Vagina (tissue), 2 donors: ENCODE data around the gene ADAP2. TPM values are rescaled to one million over a fixed set of nuclear protein-coding genes. Genes with fewer than 3 reads are reported as not detected.
"Not testable (repeated sequence)": the region's sequence is repeated elsewhere in the genome, so short reads cannot be mapped to it uniquely, and the experiment has no call there.

ENCODE experiments used
- DNase-seq, 2 donors: peaks; one replicate each; pipeline ENCODE4 v3.0.0-alpha.2; 2017; ENCODE audit errors: extremely low spot score in 2 of 2
- H3K27ac ChIP-seq: fragments of 200-600 bp; sonication (generic); one replicate; pipeline ENCODE4 v1.5.1; 2019
- H3K27me3 ChIP-seq: fragments of 200-600 bp; sonication (generic); one replicate; pipeline ENCODE4 v1.5.1; 2019
- H3K36me3 ChIP-seq, 2 donors: fragments of 200-600 bp; sonication (generic); one replicate each; pipeline ENCODE4 v1.5.1; 2017 to 2019
- H3K4me1 ChIP-seq: fragments of 200-600 bp; sonication (generic); one replicate; pipeline ENCODE4 v1.5.1; 2019
- H3K4me3 ChIP-seq, 2 donors: fragments of 200-600 bp; sonication (generic); 1 replicate in 1 of 2; 2 replicates in 1 of 2; pipeline ENCODE4 v1.5.1; 2016 to 2019
- H3K9me3 ChIP-seq: fragments of 200-600 bp; sonication (generic); one replicate; pipeline ENCODE4 v1.5.1; 2019
- CTCF ChIP-seq, 3 experiments: fragments of 450-650 bp in 2 of 3; fragments of 200-600 bp in 1 of 3; sonication (generic) in 1 of 3; IDR thresholded peaks; one replicate each; pipeline ENCODE4 v1.5.1; 2017 to 2019; ENCODE audit warnings: antibody characterized with exemption in 3 of 3, mild to moderate bottlenecking in 2 of 3, moderate library complexity in 2 of 3
- POLR2A ChIP-seq, 2 donors: fragments of 450-650 bp; IDR thresholded peaks; one replicate each; pipeline ENCODE4 v1.6.1; 2017; ENCODE audit warnings: antibody characterized with exemption in 2 of 2, mild to moderate bottlenecking in 2 of 2, moderate library complexity in 2 of 2
- POLR2AphosphoS5 ChIP-seq, 2 donors: sonication (generic); formaldehyde crosslinking; IDR thresholded peaks; one replicate each; pipeline ENCODE4 v1.9.0; 2017; ENCODE audit warnings: antibody characterized with exemption in 2 of 2, mild to moderate bottlenecking in 2 of 2, low read depth in 1 of 2; ENCODE audit not compliant: insufficient read depth in 1 of 2
- intact Hi-C: fragments of 100-400 bp; cut with DNase I; formaldehyde crosslinking; loops from one replicate; pipeline ENCODE4 v1.15.1; 2023
- total RNA-seq: library from RNA; depleted of rRNA; stranded (reverse); fragments of >200 nt; gene quantifications from one replicate; pipeline ENCODE4 v1.2.3, GENCODE V29; 2016

Gene ADAP2
- total RNA-seq, 1 donor from 2014 or later: 14.0 TPM

GRCh38 chr17:30906101-30906911 lies 15.4 kb upstream of the ADAP2 start, which contains the start of gene TEFM:
TSS of gene TEFM (minus strand) at chr17:30906238. CDS start at chr17:30906198, 40 bp downstream.
- peaks cover 0 to 11% of the 10 kb centered on the region in 2 donors for H3K36me3 ChIP-seq
- intact Hi-C loops: loop anchor here (2.0 kb wide), 1 partner anchor 64 kb away; the partner anchor contains the start of gene RNF135
- peak within 1 kb of the TSS; percentile 67 for H3K27ac ChIP-seq
- TF ChIP-seq POLR2A (IDR thresholded peaks at IDR 0.05) (no peak), POLR2AphosphoS5 (IDR thresholded peaks at IDR 0.05; ENCODE audit: insufficient read depth in 1 of 2, low read depth in 1 of 2) (peak; percentile 71 to 77), CTCF (IDR thresholded peaks at IDR 0.05) (no peak)
- H3K4me3 ChIP-seq: peak within 1 kb of the TSS; percentile 71 to 80
- H3K9me3 ChIP-seq: no peaks in the 10 kb centered on the region
- peak in 1 of 2 donors; percentile 89 for DNase-seq
- H3K27me3 ChIP-seq: no peaks in the 10 kb centered on the region
- H3K4me1 ChIP-seq: peaks cover 26% of the 10 kb centered on the region

- no peaks in the 10 kb centered on the region for H3K27me3 ChIP-seq
- H3K9me3 ChIP-seq: no peaks in the 10 kb centered on the region
- no peak for TF ChIP-seq POLR2AphosphoS5 (IDR thresholded peaks at IDR 0.05; ENCODE audit: insufficient read depth in 1 of 2, low read depth in 1 of 2)
- no peak for TF ChIP-seq POLR2A (IDR thresholded peaks at IDR 0.05)
- TF ChIP-seq CTCF (IDR thresholded peaks at IDR 0.05): no peak
- intact Hi-C loops: no loop called here
- no peak overlapping the region for H3K4me3 ChIP-seq
- peaks cover 0 to 2% of the 10 kb centered on the region in 2 donors for H3K36me3 ChIP-seq
- no peak for DNase-seq
- peaks cover 26% of the 10 kb centered on the region for H3K4me1 ChIP-seq
- no peak overlapping the region for H3K27ac ChIP-seq
These were observed 12.9 kb upstream of the ADAP2 start for GRCh38 chr17:30908717-30909420.

- H3K27ac ChIP-seq, H3K27me3 ChIP-seq, H3K9me3 ChIP-seq, H3K4me3 ChIP-seq, intact Hi-C loops, DNase-seq, H3K36me3 ChIP-seq: not testable (repeated sequence)
- H3K4me1 ChIP-seq: peaks cover 18% of the 10 kb centered on the region
These were observed 11.6 kb upstream of the ADAP2 start for GRCh38 chr17:30910151-30910550.

GRCh38 chr17:30913955-30914354 lies 7.8 kb upstream of the ADAP2 start:
- no peak overlapping the region for H3K4me3 ChIP-seq
- no peak for DNase-seq
- no peak for TF ChIP-seq CTCF (IDR thresholded peaks at IDR 0.05)
- TF ChIP-seq POLR2A (IDR thresholded peaks at IDR 0.05): no peak
- no peak for TF ChIP-seq POLR2AphosphoS5 (IDR thresholded peaks at IDR 0.05; ENCODE audit: insufficient read depth in 1 of 2, low read depth in 1 of 2)
- no peaks in the 10 kb centered on the region for H3K4me1 ChIP-seq
- intact Hi-C loops: no loop called here
- H3K9me3 ChIP-seq: no peaks in the 10 kb centered on the region
- no peak overlapping the region for H3K27ac ChIP-seq
- no peaks in the 10 kb centered on the region for H3K36me3 ChIP-seq
- no peaks in the 10 kb centered on the region for H3K27me3 ChIP-seq

GRCh38 chr17:30915833-30916611 lies 5.7 kb upstream of the ADAP2 start:
- Histone ChIP-seq H3K27ac (no peak overlapping the region), H3K4me1 (no peaks in the 10 kb centered on the region), H3K4me3 (no peak overlapping the region), H3K27me3 (no peaks in the 10 kb centered on the region), H3K36me3 (no peaks in the 10 kb centered on the region), H3K9me3 (no peaks in the 10 kb centered on the region)
- DNase-seq: no peak
- intact Hi-C loops: no loop called here
- TF ChIP-seq POLR2A (IDR thresholded peaks at IDR 0.05): no peak
